Tibial nerve (tissue), 4 donors: Measurements from ENCODE around the gene SUSD3. TPM values are rescaled to one million over a fixed set of nuclear protein-coding genes. Genes with fewer than 3 reads are reported as not detected.

ENCODE experiments used
- DNase-seq, 2 donors: peaks; one replicate each; pipeline ENCODE4 v3.0.0-alpha.2; 2019; ENCODE audit warnings: low spot score in 2 of 2
- H3K27ac ChIP-seq, 4 donors: fragments of 200-600 bp; sonication (generic) in 3 of 4; one replicate each; pipeline ENCODE4 v1.5.1; 2017 to 2019; ENCODE audit warnings: mild to moderate bottlenecking in 1 of 4
- H3K27me3 ChIP-seq, 2 donors: fragments of 200-600 bp; sonication (generic) in 1 of 2; one replicate each; pipeline versions ENCODE4 v1.5.1 to v1.6.0; 2017 to 2019
- H3K36me3 ChIP-seq, 3 donors: fragments of 200-600 bp; sonication (generic); one replicate each; pipeline ENCODE4 v1.5.1; 2018 to 2019
- H3K4me1 ChIP-seq, 4 donors: fragments of 200-600 bp; sonication (generic) in 3 of 4; one replicate each; pipeline ENCODE4 v1.5.1; 2017 to 2019
- H3K4me3 ChIP-seq, 4 donors: fragments of 200-600 bp; sonication (generic) in 3 of 4; one replicate each; pipeline ENCODE4 v1.5.1; 2017 to 2019; ENCODE audit warnings: mild to moderate bottlenecking in 1 of 4, moderate library complexity in 1 of 4
- H3K9me3 ChIP-seq, 4 donors: fragments of 200-600 bp; sonication (generic) in 3 of 4; one replicate each; pipeline ENCODE4 v1.5.1; 2017 to 2019
- EP300 ChIP-seq, 2 donors: sonication (generic); formaldehyde crosslinking; IDR thresholded peaks; one replicate each; pipeline ENCODE4 v1.6.1; 2017; ENCODE audit warnings: antibody characterized with exemption in 2 of 2, mild to moderate bottlenecking in 1 of 2
- POLR2A ChIP-seq, 2 donors: fragments of 450-650 bp; IDR thresholded peaks; one replicate each; pipeline ENCODE4 v1.6.1; 2017; ENCODE audit warnings: antibody characterized with exemption in 2 of 2, mild to moderate bottlenecking in 2 of 2, moderate library complexity in 2 of 2
- WGBS, 2 donors: methylation state at CpG; one replicate each; pipeline ENCODE4 v1.1.5; 2018; 5-methylcytosine and 5-hydroxymethylcytosine counted together
- total RNA-seq, 4 donors: library from RNA; depleted of rRNA; stranded (reverse); fragments of >200 nt; gene quantifications; one replicate each; pipeline ENCODE4 v1.1.0, GENCODE V29; 2016
- TF ChIP-seq, protein P1 (sequence below), 5 experiments: fragments of 200-600 bp in 3 of 5; fragments of 450-650 bp in 2 of 5; sonication (generic) in 3 of 5; IDR thresholded peaks; one replicate each; pipeline ENCODE4 v1.5.1; 2016 to 2019; ENCODE audit warnings: antibody characterized with exemption in 5 of 5, mild to moderate bottlenecking in 3 of 5, moderate library complexity in 2 of 5

Gene SUSD3
- total RNA-seq, 4 donors from 2014 or later = 3.0 to 4.2 (median 3.7) TPM; not detected in 1

DNA sequence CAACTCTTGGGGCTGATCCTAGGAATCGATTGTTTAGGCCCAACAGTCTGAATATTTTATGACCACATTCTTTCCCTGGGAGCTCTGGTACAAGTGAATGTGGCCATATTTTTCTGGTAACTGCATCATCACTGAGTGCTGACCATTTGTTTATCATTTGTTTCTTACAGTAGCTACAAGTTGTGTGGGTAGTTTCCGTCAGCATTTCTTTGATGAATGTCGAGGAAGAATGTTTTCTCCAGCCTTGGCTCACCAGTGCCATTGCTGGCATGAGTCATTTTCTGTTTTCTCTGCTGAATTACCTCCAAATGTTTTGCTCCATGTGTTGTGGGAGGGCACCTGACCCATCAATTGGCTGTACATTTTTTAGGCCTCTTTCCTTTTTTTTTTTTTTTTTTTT, 23.4 kb downstream of the SUSD3 start:
- TF ChIP-seq, protein P1, sequence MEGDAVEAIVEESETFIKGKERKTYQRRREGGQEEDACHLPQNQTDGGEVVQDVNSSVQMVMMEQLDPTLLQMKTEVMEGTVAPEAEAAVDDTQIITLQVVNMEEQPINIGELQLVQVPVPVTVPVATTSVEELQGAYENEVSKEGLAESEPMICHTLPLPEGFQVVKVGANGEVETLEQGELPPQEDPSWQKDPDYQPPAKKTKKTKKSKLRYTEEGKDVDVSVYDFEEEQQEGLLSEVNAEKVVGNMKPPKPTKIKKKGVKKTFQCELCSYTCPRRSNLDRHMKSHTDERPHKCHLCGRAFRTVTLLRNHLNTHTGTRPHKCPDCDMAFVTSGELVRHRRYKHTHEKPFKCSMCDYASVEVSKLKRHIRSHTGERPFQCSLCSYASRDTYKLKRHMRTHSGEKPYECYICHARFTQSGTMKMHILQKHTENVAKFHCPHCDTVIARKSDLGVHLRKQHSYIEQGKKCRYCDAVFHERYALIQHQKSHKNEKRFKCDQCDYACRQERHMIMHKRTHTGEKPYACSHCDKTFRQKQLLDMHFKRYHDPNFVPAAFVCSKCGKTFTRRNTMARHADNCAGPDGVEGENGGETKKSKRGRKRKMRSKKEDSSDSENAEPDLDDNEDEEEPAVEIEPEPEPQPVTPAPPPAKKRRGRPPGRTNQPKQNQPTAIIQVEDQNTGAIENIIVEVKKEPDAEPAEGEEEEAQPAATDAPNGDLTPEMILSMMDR (IDR thresholded peaks at IDR 0.05) = no peak
- TF ChIP-seq POLR2A (IDR thresholded peaks at IDR 0.05) (no peak), EP300 (IDR thresholded peaks at IDR 0.05) (no peak)
- Histone ChIP-seq H3K9me3 (peaks cover 0 to 2% (median 0%) of the 10 kb centered on the region in 4 donors), H3K4me3 (no peak overlapping the region), H3K4me1 (no peaks in the 10 kb centered on the region), H3K27ac (no peak overlapping the region), H3K27me3 (no peaks in the 10 kb centered on the region), H3K36me3 (peaks cover 0 to 8% (median 0%) of the 10 kb centered on the region in 3 donors)
- WGBS, 2 donors = 45 to 51% methylated on average over 3 of the region's 3 CpGs
- DNase-seq = no peak

DNA sequence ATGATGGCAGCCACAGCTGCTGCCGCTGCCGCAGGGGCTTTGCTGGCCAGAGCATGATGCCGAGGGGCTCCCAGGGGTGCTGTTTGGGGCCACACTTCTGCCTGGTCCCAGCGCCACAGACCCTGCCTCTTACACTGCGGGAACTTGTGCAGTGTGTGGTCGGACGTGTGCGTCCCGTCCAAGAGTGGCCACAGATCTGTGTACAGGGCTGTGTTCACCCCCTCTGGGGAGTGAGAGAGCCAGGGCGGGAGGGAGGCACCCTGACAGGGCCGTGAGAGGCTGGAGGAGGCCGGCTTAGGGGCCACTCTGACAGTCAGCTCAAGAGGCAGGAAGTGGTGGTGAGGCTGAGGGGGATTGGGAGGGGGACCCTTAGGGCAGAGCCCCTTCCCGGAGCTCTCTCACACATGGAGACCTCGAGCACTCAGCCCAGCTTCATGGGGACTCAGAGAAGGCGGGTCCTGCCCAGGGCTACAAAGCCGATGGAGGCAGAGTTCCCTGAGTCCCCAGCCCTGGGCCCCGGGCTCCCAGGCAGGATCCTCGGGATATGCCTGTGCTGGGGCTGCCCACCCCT, 24.4 kb downstream of the SUSD3 start:
- Histone ChIP-seq H3K4me1 (no peaks in the 10 kb centered on the region), H3K4me3 (no peak overlapping the region), H3K27me3 (no peaks in the 10 kb centered on the region), H3K36me3 (peaks cover 0 to 8% (median 0%) of the 10 kb centered on the region in 3 donors), H3K9me3 (peaks cover 0 to 2% (median 0%) of the 10 kb centered on the region in 4 donors), H3K27ac (no peak overlapping the region)
- no peak for DNase-seq
- 41 to 51% methylated on average over 17 of the region's 18 CpGs for WGBS, 2 donors
- TF ChIP-seq POLR2A (IDR thresholded peaks at IDR 0.05) (no peak), EP300 (IDR thresholded peaks at IDR 0.05) (no peak)

DNA sequence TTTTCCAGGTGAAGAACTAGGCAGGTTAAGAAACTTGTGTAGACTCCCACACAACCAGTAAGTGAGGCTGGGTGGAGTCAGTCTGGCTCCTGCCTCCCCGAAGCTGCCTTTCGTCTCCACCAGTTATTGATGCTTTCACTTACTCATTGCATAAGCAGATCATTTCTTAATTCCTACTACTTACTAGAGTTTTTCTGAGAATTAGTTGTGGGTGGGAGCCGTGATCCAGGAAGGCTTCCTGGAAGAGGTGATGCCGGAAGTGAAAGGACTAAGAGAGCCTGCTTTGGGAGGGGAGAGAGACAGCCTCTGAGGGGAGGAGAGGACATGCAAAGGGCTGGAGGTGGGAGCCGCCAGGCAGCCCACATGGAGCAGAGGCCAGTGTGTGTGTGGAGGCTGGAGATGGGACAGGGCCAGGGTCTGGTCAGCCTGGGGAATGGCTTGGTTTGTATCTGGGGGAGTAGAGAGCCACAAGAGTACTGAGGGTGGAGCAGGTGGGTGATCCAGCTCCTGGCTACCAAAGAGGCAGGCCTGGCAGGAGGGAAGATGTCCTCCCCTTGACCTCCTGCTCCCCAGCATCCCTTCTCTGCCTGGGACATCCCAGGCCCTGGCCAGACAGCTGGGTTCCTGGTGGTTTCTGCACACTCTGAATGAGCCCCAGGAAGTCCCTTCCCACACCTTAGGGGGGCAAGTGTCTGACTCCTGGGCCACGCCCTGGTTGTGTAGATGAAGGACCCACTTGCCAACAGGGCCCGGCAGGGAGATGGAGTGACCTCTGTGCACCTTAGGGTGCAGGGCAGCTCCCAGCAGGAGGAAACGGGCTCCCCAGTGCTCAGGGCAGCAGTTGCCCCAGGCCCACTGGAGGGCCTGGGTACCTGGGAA, 25.3 kb downstream of the SUSD3 start:
- WGBS, 2 donors = 79 to 88% methylated on average over 8 of the region's 8 CpGs
- no peak overlapping the region for H3K4me3 ChIP-seq
- no peak for TF ChIP-seq EP300 (IDR thresholded peaks at IDR 0.05)
- TF ChIP-seq, protein P1 (IDR thresholded peaks at IDR 0.05) = no peak
- no peak for DNase-seq
- H3K9me3 ChIP-seq = peaks cover 0 to 2% (median 0%) of the 10 kb centered on the region in 4 donors
- H3K36me3 ChIP-seq = peaks cover 0 to 8% (median 0%) of the 10 kb centered on the region in 3 donors
- no peaks in the 10 kb centered on the region for H3K4me1 ChIP-seq
- no peaks in the 10 kb centered on the region for H3K27me3 ChIP-seq
- H3K27ac ChIP-seq = no peak overlapping the region

DNA sequence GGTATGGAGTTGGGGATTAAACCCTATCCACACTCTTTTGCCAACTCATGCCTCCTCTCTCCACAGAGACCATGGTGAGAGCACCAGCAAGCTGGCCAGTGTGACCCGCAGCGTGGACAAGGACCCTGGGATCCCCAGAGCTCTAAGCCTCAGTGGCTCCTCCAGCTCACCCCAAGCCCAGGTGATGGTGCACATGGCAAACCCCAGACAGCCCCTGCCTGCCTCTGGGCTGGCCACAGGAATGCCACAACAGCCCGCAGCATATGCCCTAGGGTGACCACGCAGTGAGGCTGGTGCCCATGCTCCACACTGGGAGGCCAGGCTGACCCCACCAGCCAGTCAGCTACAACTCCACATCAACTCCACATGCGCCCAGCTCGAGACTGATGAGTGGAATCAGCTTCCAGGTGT, 26.0 kb downstream of the SUSD3 start:
- Histone ChIP-seq H3K4me1 (no peaks in the 10 kb centered on the region), H3K9me3 (peaks cover 0 to 2% (median 0%) of the 10 kb centered on the region in 4 donors), H3K36me3 (peaks cover 0 to 8% (median 0%) of the 10 kb centered on the region in 3 donors), H3K27me3 (no peaks in the 10 kb centered on the region), H3K4me3 (no peak overlapping the region), H3K27ac (no peak overlapping the region)
- TF ChIP-seq POLR2A (IDR thresholded peaks at IDR 0.05) = no peak
- TF ChIP-seq, protein P1 (IDR thresholded peaks at IDR 0.05) = no peak
- no peak for TF ChIP-seq EP300 (IDR thresholded peaks at IDR 0.05)
- 79 to 95% methylated on average over 3 to 6 of the region's 6 CpGs for WGBS, 2 donors
- DNase-seq = no peak

DNA sequence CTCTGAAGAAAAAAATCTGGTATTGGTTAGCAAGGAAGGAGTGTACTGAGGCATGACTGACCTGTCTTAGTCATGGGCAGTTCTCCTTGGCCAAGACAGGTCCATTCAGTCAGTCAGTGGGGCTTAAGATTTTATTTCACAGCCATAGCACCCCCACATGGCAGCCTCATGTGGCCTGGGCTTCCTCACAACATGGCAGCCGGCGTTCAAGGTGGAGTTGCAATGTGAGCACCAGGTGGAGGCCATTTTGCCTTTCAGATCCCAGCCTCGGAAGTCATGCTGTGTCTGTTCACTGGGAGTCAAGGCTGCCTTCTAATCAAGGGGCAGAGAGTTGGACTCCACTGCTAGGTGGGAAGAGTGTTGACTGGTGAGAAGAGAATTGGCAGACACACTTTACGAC, 27.2 kb downstream of the SUSD3 start:
- Histone ChIP-seq H3K27ac (no peak overlapping the region), H3K9me3 (peaks cover 0 to 2% (median 0%) of the 10 kb centered on the region in 4 donors), H3K4me3 (no peak overlapping the region), H3K4me1 (no peaks in the 10 kb centered on the region), H3K36me3 (peaks cover 0 to 8% (median 0%) of the 10 kb centered on the region in 3 donors), H3K27me3 (no peaks in the 10 kb centered on the region)
- WGBS, 2 donors = 94 to 99% methylated on average over 4 of the region's 4 CpGs
- TF ChIP-seq EP300 (IDR thresholded peaks at IDR 0.05) = no peak
- TF ChIP-seq POLR2A (IDR thresholded peaks at IDR 0.05) = no peak
- TF ChIP-seq, protein P1 (IDR thresholded peaks at IDR 0.05) = no peak
- no peak for DNase-seq
